Smooth muscle cell of the pulmonary artery (primary cell): ENCODE data around the gene CCR5. TPM values are rescaled to one million over a fixed set of nuclear protein-coding genes. Genes with fewer than 3 reads are reported as not detected.

Experiments
- total RNA-seq: library from RNA; depleted of rRNA; stranded (reverse); fragments of >200 nt; gene quantifications from 2 replicates; pipeline ENCODE4 v1.2.3, GENCODE V29; 2014

Gene CCR5
- total RNA-seq: not detected in 2 replicates

GRCh38 chr3:46370839-46371518 is at the start of gene CCR5:
Gene CCR5, plus strand, starts transcription at chr3:46370946. Its CDS starts 1,957 bp downstream, at chr3:46372903.

GRCh38 chr3:46353647-46354410 is 16.9 kb upstream of the CCR5 start, which contains the start of gene CCR2:
Gene CCR2, plus strand, starts transcription at chr3:46354111. Its CDS starts 3,417 bp downstream, at chr3:46357528.

GRCh38 chr3:46406788-46407611 is 36.3 kb downstream of the CCR5 start, which contains the start of the genes CCR5AS and CCRL2:
Gene CCR5AS, minus strand, starts transcription at chr3:46407066.
Gene CCRL2, plus strand, starts transcription at chr3:46407259. Its CDS starts 821 bp downstream, at chr3:46408080.

Other genes with a start within 250 kb of the CCR5 start
- gene CCR1, start 162.6 kb upstream of the CCR5 start, total RNA-seq: 0.26 TPM in 1 of 2 replicates, not detected in the other
- gene CCR3, start 128.5 kb upstream of the CCR5 start, total RNA-seq: not detected in 2 replicates
- gene CCR2, start 16.8 kb upstream of the CCR5 start, total RNA-seq: not detected in 2 replicates
- 0.10 and 0.26 TPM in 2 replicates for gene CCRL2, start 36.3 kb downstream of the CCR5 start, total RNA-seq
- gene LTF, start 94.0 kb downstream of the CCR5 start, total RNA-seq: 1.7 TPM in 1 of 2 replicates, not detected in the other
- not detected in 2 replicates for gene RTP3, start 127.0 kb downstream of the CCR5 start, total RNA-seq
- gene LRRC2, start 195.4 kb downstream of the CCR5 start, total RNA-seq: 0.36 and 1.5 TPM in 2 replicates
- not detected in 2 replicates for gene FAM240A, start 241.6 kb downstream of the CCR5 start, total RNA-seq